Astrocyte of the cerebellum (primary cell): ENCODE data around the gene HAUS1.
A peak's percentile ranks its signal among the peaks of the same experiment; 100 is the strongest.
"Not testable (repeated sequence)": the region's sequence is repeated elsewhere in the genome, so short reads cannot be mapped to it uniquely, and the experiment has no call there.

Experiments
- DNase-seq: peaks from one replicate; pipeline ENCODE4 v3.0.0-alpha.2; 2011; ENCODE audit warnings: low read depth
- H3K4me3 ChIP-seq: 2 replicates; pipeline ENCODE4 v1.5.1; 2011; ENCODE audit warnings: mild to moderate bottlenecking, low read depth, low read length, moderate library complexity
- in situ Hi-C: cut with HindIII; loops from 2 replicates; pipeline ENCODE4 v1.10.0; 2017; ENCODE audit warnings: low sequenced_read_pairs
- TF ChIP-seq, protein P1 (sequence below): IDR thresholded peaks from 2 replicates; pipeline ENCODE4 v1.5.1; 2012; ENCODE audit warnings: low read length, low read depth, moderate library complexity, mild to moderate bottlenecking; ENCODE audit errors: missing control alignments

Gene HAUS1

DNA sequence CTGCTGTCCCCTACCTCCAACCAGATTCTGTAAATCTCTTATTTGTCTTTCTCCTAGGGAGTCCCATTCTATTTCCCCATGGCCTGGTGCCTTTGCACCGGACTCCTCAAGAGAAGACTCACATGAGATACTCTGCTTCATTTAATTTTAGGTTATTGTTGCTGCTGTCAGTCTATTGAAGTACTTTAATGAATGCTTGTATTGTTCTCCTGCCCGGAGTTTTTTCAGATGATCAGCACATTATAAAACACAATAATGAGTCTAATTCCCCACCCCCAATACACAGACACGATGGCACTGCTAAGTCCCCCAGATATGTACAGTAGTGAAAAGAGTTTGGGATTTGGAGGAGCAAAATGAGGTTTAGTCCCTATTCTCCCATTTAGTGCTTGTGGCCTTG is 58.9 kb downstream of the HAUS1 start:
- TF ChIP-seq, protein P1, sequence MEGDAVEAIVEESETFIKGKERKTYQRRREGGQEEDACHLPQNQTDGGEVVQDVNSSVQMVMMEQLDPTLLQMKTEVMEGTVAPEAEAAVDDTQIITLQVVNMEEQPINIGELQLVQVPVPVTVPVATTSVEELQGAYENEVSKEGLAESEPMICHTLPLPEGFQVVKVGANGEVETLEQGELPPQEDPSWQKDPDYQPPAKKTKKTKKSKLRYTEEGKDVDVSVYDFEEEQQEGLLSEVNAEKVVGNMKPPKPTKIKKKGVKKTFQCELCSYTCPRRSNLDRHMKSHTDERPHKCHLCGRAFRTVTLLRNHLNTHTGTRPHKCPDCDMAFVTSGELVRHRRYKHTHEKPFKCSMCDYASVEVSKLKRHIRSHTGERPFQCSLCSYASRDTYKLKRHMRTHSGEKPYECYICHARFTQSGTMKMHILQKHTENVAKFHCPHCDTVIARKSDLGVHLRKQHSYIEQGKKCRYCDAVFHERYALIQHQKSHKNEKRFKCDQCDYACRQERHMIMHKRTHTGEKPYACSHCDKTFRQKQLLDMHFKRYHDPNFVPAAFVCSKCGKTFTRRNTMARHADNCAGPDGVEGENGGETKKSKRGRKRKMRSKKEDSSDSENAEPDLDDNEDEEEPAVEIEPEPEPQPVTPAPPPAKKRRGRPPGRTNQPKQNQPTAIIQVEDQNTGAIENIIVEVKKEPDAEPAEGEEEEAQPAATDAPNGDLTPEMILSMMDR = no peak
- in situ Hi-C loops = no loop called here
- H3K4me3 ChIP-seq = no peak overlapping the region
- no peak for DNase-seq

DNA sequence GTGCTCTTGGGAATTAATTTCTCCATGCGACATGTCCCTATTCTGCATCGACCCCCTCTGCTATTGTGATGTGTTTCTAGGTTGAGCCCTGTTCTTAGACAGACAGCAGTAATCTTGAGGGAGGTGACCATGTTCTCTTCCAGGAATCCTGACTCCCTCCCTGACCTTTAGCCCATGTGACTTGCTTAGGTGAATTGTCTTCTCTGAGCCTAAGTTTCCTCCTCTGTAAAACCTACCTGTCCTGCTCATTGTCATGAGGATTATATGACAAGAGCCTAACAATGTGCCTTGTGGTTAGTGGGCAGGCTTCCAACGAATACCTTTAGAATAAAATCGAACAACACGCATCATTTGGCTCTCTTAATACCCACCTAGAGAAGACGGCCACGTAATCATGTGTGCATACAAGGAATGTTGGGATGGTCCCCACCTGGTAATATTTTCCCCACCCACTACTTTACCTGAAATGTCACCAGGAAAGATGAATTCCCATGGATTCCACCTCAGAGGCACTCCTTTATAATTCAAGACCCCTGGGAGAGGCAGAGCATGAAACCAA is 59.8 kb downstream of the HAUS1 start:
- H3K4me3 ChIP-seq = no peak overlapping the region
- in situ Hi-C loops = no loop called here
- DNase-seq = no peak
- TF ChIP-seq, protein P1 = no peak

DNA sequence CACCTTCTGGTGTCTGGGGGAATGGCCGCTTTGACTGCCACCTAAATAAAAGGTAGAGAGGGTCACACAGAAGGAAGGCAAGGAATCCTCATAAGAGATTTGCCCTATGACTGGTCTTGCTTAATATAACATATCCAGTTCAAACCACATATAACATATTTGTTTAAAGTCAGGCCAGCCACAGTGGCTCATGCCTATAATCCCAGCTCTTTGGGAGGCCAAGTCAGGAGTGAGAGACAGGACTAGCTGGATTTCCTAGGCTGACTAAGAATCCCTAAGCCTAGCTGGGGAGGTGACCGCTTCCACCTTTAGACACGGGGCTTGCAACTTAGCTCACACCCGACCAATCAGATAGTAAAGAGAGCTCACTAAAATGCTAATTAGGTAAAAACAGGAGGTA is 60.3 kb downstream of the HAUS1 start:
- H3K4me3 ChIP-seq, in situ Hi-C loops, DNase-seq: not testable (repeated sequence)

DNA sequence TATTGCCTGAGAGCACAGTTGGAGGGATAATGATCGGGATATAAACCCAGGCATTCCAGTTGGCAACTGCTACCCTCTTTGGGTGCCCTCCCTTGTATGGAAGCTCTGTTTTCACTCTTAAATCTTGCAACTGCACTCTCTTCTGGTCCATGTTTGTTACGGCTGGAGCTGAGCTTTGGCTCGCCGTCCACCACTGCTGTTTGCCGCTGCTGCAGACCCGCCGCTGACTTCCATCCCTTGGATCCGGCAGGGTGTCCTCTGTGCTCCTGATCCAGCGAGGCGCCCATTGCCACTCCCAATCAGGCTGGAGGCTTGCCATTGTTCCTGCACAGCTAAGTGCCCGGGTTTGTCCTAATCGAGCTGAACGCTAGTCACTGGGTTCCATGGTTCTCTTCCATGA is 60.7 kb downstream of the HAUS1 start:
- in situ Hi-C loops = no loop called here
- TF ChIP-seq, protein P1 = no peak
- no peak for DNase-seq
- H3K4me3 ChIP-seq = no peak overlapping the region

DNA sequence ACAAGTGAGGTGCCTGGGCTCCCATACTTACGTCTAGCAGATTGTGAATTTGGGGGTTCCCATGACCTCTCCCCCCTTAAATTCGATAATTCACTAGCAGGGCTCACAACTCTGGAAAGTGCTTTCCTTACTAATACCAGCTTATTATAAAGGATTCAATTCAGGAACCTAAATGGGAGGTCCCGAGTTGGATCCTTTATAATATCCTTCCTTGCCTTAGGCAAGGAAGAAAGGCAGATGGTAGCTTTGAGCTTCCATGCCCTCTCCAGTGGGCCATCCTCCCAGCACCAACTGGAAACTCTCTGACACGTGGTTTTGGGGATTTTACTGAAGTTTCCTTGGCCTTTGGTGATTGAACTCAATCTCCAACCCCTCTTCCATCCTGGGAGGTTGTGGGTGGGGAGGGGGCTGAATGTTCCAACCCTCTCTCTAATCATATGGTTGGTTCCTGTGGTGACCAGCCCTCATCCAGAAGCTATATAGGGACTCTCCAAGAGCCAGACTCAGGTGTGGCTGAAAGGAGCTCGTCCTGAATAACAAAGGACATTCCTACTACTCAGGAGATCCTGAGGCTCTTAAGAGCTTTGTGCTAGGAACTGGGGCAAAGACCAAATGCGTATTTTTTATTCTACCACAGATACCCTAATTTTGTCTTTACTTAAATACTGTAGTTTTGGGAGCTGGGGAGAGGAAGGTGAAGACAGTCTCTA is 62.2 kb downstream of the HAUS1 start:
- H3K4me3 ChIP-seq = no peak overlapping the region
- TF ChIP-seq, protein P1 = no peak
- in situ Hi-C loops = no loop called here
- DNase-seq = no peak

DNA sequence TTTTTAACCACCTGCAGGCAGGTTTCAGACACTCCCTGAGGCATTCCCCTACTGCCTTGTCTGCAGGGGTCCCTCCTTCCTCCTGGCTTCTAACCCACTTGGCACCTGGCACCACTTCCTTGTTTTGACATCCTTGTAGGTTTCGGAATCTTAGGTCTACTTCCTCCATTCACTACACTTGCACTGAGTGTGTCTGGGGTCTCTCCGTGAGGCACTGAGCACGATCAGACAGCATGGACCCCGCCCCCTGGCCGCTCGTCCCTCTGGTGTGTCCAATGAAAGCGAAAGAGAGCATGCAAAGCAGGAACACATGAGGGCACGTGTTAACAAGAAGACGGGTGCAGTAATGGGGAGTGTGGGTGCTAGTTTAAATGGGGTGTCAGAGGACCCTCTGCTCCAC is 63.8 kb downstream of the HAUS1 start:
- DNase-seq = no peak
- H3K4me3 ChIP-seq = no peak overlapping the region
- in situ Hi-C loops = no loop called here
- TF ChIP-seq, protein P1 = no peak

DNA sequence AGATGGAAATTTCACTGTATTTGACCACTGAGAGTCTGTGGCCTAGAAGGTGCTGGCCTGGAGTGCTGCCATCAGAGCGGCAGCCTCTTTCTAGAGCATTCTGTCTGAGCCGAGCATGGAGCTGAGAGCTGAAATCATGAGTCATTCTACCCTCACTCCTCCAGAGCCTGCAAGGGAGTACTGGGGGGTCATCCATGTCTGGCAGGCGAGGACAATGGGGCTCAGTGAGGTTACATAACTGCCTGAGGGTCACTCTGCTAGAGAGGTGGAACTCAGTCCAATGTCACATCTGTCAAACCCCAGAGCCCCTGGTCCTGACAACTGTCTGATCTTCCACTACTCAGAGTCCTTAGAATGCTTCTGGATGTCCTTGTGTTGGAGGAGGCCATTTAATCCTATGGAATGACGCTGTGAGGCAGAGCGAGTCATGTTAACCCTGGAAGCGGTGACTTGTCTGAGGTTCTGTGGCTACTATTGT is 65.3 kb downstream of the HAUS1 start:
- peak; percentile 53 for DNase-seq
- TF ChIP-seq, protein P1 = no peak
- in situ Hi-C loops = no loop called here
- no peak overlapping the region for H3K4me3 ChIP-seq
